ENCODE measurements around the gene DENND1B.
"Not testable (repeated sequence)": the region's sequence is repeated elsewhere in the genome, so short reads cannot be mapped to it uniquely, and the experiment has no call there.

Gene DENND1B

DNA sequence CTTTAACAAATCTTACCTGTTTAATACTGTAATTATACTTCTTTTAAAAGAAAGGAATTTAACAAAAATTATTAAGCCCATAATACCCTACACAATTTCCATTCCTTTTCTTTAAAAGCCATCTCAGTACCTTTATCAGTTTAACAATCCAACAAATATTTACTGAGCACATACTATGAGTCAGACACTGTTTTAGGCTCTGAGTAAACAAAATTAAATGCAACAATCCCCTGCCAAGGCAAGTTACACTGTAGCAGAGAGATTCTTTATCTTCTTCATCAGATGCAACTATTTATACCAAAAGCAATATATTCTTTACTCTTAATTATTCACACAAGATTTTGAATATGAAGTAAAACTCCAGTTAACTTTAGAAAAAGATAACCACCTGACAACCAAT, 12.0 kb downstream of the DENND1B start:
- Histone ChIP-seq H2AFZ (ENCODE audit: low read length) (no peak overlapping the region), H3F3A (ENCODE audit: insufficient read depth, low read length) (peaks cover 21% of the 10 kb centered on the region), H3K27ac (ENCODE audit: low read length) (no peak overlapping the region), H3K9me2 (replicated peaks; ENCODE audit: insufficient read depth, low read length) (no peaks in the 10 kb centered on the region), H3K4me1 (ENCODE audit: low read length) (peaks cover 29% of the 10 kb centered on the region), H3K79me2 (ENCODE audit: low read length) (peaks cover 97% of the 10 kb centered on the region), H3K9ac (ENCODE audit: low read length) (no peak overlapping the region), H4K20me1 (ENCODE audit: insufficient read depth, low read length) (no peaks in the 10 kb centered on the region; the same call in 1 of the 2 replicates), H3K27me3 (replicated peaks; ENCODE audit: insufficient read depth, low read length) (no peaks in the 10 kb centered on the region), H3K9me3 (replicated peaks; ENCODE audit: insufficient read depth, low read length) (no peaks in the 10 kb centered on the region; the same call in 1 of the 2 replicates), H3K36me3 (replicated peaks; ENCODE audit: insufficient read depth, low read length) (peaks cover 18% of the 10 kb centered on the region), H3K4me3 (ENCODE audit: low read length) (no peak overlapping the region), H3K4me2 (ENCODE audit: low read depth, low read length) (no peak overlapping the region)
- TF ChIP-seq EZH2phosphoT487 (IDR thresholded peaks at IDR 0.05; ENCODE audit: low read length) (no peak), EZH2 (optimal IDR thresholded peaks at IDR 0.05; ENCODE audit: low read depth, low read length) (no peak)
- TF ChIP-seq, protein P1, sequence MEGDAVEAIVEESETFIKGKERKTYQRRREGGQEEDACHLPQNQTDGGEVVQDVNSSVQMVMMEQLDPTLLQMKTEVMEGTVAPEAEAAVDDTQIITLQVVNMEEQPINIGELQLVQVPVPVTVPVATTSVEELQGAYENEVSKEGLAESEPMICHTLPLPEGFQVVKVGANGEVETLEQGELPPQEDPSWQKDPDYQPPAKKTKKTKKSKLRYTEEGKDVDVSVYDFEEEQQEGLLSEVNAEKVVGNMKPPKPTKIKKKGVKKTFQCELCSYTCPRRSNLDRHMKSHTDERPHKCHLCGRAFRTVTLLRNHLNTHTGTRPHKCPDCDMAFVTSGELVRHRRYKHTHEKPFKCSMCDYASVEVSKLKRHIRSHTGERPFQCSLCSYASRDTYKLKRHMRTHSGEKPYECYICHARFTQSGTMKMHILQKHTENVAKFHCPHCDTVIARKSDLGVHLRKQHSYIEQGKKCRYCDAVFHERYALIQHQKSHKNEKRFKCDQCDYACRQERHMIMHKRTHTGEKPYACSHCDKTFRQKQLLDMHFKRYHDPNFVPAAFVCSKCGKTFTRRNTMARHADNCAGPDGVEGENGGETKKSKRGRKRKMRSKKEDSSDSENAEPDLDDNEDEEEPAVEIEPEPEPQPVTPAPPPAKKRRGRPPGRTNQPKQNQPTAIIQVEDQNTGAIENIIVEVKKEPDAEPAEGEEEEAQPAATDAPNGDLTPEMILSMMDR (IDR thresholded peaks at IDR 0.05; ENCODE audit: low read length) = no peak
- DNase-seq = no peak

DNA sequence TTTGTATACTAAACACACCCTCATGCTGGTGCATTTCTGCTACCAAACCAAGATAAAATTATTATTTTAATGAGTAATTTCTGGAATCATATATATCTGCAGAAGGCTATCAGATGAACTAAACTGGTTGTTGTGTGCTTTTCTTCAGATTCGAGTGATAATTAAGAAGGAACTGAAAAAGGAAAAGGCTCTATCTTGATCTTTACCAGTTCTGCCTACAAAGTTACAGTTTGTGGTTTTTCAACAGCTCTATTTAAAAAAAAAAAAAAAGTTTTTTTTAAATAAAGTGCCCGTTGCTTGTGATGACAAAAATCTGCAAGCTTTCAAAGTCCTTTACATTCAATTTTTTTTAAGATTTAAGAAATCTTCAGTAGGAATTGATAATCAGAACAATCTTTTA, 13.6 kb downstream of the DENND1B start:
- Histone ChIP-seq H3K4me1 (ENCODE audit: low read length) (peaks cover 29% of the 10 kb centered on the region), H3K27me3 (replicated peaks; ENCODE audit: insufficient read depth, low read length) (no peaks in the 10 kb centered on the region), H4K20me1 (ENCODE audit: insufficient read depth, low read length) (no peaks in the 10 kb centered on the region; the same call in 1 of the 2 replicates), H3K36me3 (replicated peaks; ENCODE audit: insufficient read depth, low read length) (peaks cover 8% of the 10 kb centered on the region), H3K79me2 (ENCODE audit: low read length) (peaks cover 96% of the 10 kb centered on the region), H3K4me3 (ENCODE audit: low read length) (peak overlapping the region; percentile 31; the same call in 1 of the 2 replicates), H3K27ac (ENCODE audit: low read length) (peak overlapping the region; percentile 59; the same call in 1 of the 2 replicates), H3F3A (ENCODE audit: insufficient read depth, low read length) (peaks cover 21% of the 10 kb centered on the region), H3K4me2 (ENCODE audit: low read depth, low read length) (peak overlapping the region; percentile 59), H3K9me3 (replicated peaks; ENCODE audit: insufficient read depth, low read length) (no peaks in the 10 kb centered on the region; the same call in 1 of the 2 replicates), H3K9ac (ENCODE audit: low read length) (peak overlapping the region; percentile 26; the same call in 1 of the 2 replicates), H3K9me2 (replicated peaks; ENCODE audit: insufficient read depth, low read length) (no peaks in the 10 kb centered on the region), H2AFZ (ENCODE audit: low read length) (no peak overlapping the region)
- DNase-seq = peak; percentile 65
- TF ChIP-seq EZH2phosphoT487 (IDR thresholded peaks at IDR 0.05; ENCODE audit: low read length) (no peak), EZH2 (optimal IDR thresholded peaks at IDR 0.05; ENCODE audit: low read depth, low read length) (no peak)
- TF ChIP-seq, protein P1 (IDR thresholded peaks at IDR 0.05; ENCODE audit: low read length) = no peak

DNA sequence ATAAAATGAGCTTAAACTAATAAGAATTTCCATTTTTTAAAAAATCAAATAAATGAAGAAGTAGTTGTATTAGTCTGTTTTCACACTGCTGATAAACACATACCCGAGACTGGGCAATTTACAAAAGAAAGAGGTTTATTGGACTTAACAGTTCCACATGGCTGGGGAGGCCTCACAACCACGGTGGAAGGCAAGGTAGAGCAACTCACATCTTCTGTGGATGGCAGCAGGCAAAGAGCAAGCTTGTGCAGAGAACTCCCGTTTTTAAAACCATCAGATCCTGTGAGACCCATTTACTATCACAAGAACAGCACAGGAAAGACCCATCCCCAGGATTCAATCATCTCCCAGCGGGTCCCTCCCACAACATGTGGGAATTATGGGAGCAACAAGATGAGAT, 19.7 kb downstream of the DENND1B start:
- H4K20me1 ChIP-seq (ENCODE audit: insufficient read depth, low read length) = peaks cover 11% of the 10 kb centered on the region
- H3K27me3 ChIP-seq (replicated peaks; ENCODE audit: insufficient read depth, low read length); H3K9me3 ChIP-seq (replicated peaks; ENCODE audit: insufficient read depth, low read length); H3K27ac ChIP-seq (ENCODE audit: low read length); H3F3A ChIP-seq (ENCODE audit: insufficient read depth, low read length); H3K4me3 ChIP-seq (ENCODE audit: low read length); DNase-seq; H3K4me1 ChIP-seq (ENCODE audit: low read length); H3K9ac ChIP-seq (ENCODE audit: low read length); H3K4me2 ChIP-seq (ENCODE audit: low read depth, low read length); H2AFZ ChIP-seq (ENCODE audit: low read length); H3K9me2 ChIP-seq (replicated peaks; ENCODE audit: insufficient read depth, low read length); H3K36me3 ChIP-seq (replicated peaks; ENCODE audit: insufficient read depth, low read length): not testable (repeated sequence)
- peaks cover 94% of the 10 kb centered on the region for H3K79me2 ChIP-seq (ENCODE audit: low read length)

DNA sequence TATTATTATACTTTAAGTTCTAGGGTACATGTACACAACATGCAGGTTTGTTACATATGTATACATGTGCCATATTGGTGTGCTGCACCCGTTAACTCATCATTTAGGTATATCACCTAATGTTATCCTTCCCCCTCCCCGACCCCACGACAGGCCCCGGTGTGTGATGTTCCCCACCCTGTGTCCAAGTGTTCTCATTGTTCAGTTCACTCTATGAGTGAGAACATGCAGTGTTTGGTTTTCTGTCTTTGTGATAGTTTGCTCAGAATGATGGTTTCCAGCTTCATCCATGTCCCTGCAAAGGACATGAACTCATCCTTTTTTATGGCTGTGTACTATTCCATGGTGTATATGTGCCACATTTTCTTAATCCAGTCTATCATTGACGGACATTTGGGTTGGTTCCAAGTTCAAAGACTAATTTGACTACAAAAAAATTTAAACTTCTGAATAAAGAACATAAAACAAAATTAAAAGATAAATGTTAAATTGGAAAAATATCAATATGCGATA, 22.6 kb downstream of the DENND1B start:
- Histone ChIP-seq H4K20me1 (ENCODE audit: insufficient read depth, low read length) (peaks cover 16% of the 10 kb centered on the region), H3K79me2 (ENCODE audit: low read length) (peaks cover 95% of the 10 kb centered on the region)
- H3K4me1 ChIP-seq (ENCODE audit: low read length); H3K9ac ChIP-seq (ENCODE audit: low read length); H3K4me2 ChIP-seq (ENCODE audit: low read depth, low read length); H3K9me3 ChIP-seq (replicated peaks; ENCODE audit: insufficient read depth, low read length); H3K9me2 ChIP-seq (replicated peaks; ENCODE audit: insufficient read depth, low read length); H2AFZ ChIP-seq (ENCODE audit: low read length); H3K4me3 ChIP-seq (ENCODE audit: low read length); H3K27ac ChIP-seq (ENCODE audit: low read length); H3K27me3 ChIP-seq (replicated peaks; ENCODE audit: insufficient read depth, low read length); DNase-seq; H3F3A ChIP-seq (ENCODE audit: insufficient read depth, low read length); H3K36me3 ChIP-seq (replicated peaks; ENCODE audit: insufficient read depth, low read length): not testable (repeated sequence)

Measured in MM.1S (cell line).